Measurements from ENCODE around the gene POU3F2.

Gene POU3F2

DNA sequence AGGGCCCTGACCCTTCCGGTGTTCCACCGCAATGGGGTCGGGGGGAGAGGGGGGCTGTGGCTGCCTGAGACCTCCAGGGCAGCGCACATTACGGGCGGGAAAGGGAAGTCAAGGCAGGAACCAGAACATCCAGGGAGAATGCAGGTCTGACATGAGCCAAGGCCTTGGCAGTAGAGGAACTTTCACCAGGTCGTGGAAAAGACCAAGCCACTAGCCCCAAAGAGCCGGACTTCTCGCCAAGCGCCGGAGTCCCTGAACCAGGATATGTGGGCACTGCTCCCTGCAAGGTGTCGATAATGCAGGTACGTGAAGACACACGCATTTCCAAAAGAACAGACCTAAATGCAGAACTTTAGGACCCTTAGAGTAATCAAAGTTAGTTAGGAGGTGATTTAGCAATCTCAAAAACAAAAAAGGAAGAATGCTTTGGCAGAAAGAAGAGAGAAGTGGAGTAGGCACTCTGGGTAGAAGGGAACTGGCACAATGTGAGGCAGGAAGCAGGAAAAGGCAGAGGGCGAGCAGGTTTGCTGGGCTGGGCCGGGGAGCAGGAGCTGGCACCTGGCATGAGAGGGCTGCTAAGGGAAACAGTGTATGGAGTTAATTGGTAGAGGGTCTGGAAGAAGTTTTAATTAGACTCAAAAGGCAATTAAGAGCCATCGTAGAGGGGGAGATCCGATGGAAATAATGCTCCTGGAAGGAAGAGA, 14.3 kb downstream of the POU3F2 start:
- Histone ChIP-seq H3K9ac (ENCODE audit: low read length) (no peak overlapping the region), H3K27ac (ENCODE audit: low read length) (no peak overlapping the region), H3K4me2 (ENCODE audit: low read depth, low read length) (no peak overlapping the region), H3K9me2 (replicated peaks; ENCODE audit: insufficient read depth, low read length) (no peaks in the 10 kb centered on the region), H3K4me1 (ENCODE audit: low read length) (no peaks in the 10 kb centered on the region), H3F3A (ENCODE audit: insufficient read depth, low read length) (no peaks in the 10 kb centered on the region), H3K79me2 (ENCODE audit: low read length) (no peaks in the 10 kb centered on the region), H3K36me3 (replicated peaks; ENCODE audit: insufficient read depth, low read length) (no peaks in the 10 kb centered on the region), H2AFZ (ENCODE audit: low read length) (no peak overlapping the region), H4K20me1 (ENCODE audit: insufficient read depth, low read length) (no peaks in the 10 kb centered on the region), H3K27me3 (replicated peaks; ENCODE audit: insufficient read depth, low read length) (no peaks in the 10 kb centered on the region), H3K9me3 (replicated peaks; ENCODE audit: insufficient read depth, low read length) (no peaks in the 10 kb centered on the region), H3K4me3 (ENCODE audit: low read length) (no peak overlapping the region)
- TF ChIP-seq EZH2phosphoT487 (IDR thresholded peaks at IDR 0.05; ENCODE audit: low read length) (no peak), EZH2 (optimal IDR thresholded peaks at IDR 0.05; ENCODE audit: low read depth, low read length) (no peak)
- TF ChIP-seq, protein P1, sequence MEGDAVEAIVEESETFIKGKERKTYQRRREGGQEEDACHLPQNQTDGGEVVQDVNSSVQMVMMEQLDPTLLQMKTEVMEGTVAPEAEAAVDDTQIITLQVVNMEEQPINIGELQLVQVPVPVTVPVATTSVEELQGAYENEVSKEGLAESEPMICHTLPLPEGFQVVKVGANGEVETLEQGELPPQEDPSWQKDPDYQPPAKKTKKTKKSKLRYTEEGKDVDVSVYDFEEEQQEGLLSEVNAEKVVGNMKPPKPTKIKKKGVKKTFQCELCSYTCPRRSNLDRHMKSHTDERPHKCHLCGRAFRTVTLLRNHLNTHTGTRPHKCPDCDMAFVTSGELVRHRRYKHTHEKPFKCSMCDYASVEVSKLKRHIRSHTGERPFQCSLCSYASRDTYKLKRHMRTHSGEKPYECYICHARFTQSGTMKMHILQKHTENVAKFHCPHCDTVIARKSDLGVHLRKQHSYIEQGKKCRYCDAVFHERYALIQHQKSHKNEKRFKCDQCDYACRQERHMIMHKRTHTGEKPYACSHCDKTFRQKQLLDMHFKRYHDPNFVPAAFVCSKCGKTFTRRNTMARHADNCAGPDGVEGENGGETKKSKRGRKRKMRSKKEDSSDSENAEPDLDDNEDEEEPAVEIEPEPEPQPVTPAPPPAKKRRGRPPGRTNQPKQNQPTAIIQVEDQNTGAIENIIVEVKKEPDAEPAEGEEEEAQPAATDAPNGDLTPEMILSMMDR (IDR thresholded peaks at IDR 0.05; ENCODE audit: low read length): no peak
- DNase-seq: no peak

DNA sequence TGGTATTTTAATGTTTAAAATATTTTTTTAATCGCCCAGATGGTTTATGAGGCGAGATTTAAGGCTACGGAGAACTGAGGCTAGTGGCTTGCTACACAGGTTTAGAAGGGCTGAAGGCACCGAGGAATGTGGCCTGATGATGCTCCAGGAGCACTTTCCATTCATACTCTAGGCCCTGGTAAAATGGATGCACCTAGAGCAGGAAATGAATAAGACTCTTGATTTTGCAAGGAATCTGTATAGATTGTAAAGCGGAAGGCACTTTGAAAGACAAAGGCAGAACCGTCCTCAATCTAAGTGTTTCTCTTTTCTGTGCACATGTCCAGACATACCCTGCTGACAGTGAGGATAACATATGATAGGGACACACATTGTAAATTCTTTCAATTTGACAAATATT, 30.1 kb downstream of the POU3F2 start:
- DNase-seq: no peak
- H3K9me3 ChIP-seq (replicated peaks; ENCODE audit: insufficient read depth, low read length): no peaks in the 10 kb centered on the region
- no peaks in the 10 kb centered on the region for H3K27me3 ChIP-seq (replicated peaks; ENCODE audit: insufficient read depth, low read length)
- H2AFZ ChIP-seq (ENCODE audit: low read length): no peak overlapping the region
- H3K36me3 ChIP-seq (replicated peaks; ENCODE audit: insufficient read depth, low read length): no peaks in the 10 kb centered on the region
- H3K9me2 ChIP-seq (replicated peaks; ENCODE audit: insufficient read depth, low read length): no peaks in the 10 kb centered on the region
- H3K9ac ChIP-seq (ENCODE audit: low read length): no peak overlapping the region
- H3F3A ChIP-seq (ENCODE audit: insufficient read depth, low read length): no peaks in the 10 kb centered on the region
- no peak overlapping the region for H3K27ac ChIP-seq (ENCODE audit: low read length)
- no peaks in the 10 kb centered on the region for H4K20me1 ChIP-seq (ENCODE audit: insufficient read depth, low read length)
- no peak overlapping the region for H3K4me3 ChIP-seq (ENCODE audit: low read length)
- no peaks in the 10 kb centered on the region for H3K79me2 ChIP-seq (ENCODE audit: low read length)
- TF ChIP-seq, protein P1 (IDR thresholded peaks at IDR 0.05; ENCODE audit: low read length): no peak
- TF ChIP-seq EZH2phosphoT487 (IDR thresholded peaks at IDR 0.05; ENCODE audit: low read length): no peak
- TF ChIP-seq EZH2 (optimal IDR thresholded peaks at IDR 0.05; ENCODE audit: low read depth, low read length): no peak
- no peaks in the 10 kb centered on the region for H3K4me1 ChIP-seq (ENCODE audit: low read length)
- no peak overlapping the region for H3K4me2 ChIP-seq (ENCODE audit: low read depth, low read length)

DNA sequence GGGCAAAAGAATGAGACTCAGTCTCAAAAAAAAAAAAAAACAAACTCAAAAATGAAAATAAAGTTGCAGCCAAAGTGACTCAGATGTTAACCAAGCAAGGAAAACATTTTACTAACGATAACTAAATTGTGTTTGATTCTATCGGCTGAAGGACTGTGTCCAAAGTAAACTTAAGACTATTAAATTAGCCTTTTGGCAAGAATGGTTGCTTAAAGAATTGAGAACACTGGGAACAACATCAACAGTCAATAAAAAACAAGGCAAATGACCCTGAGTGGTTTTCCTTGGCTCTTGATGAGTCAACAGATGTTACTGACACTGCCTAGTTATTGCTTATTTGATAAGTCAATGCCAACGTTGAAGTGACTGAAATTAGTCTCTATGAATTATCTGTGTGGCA, 36.7 kb downstream of the POU3F2 start:
- no peak overlapping the region for H2AFZ ChIP-seq (ENCODE audit: low read length)
- H3K79me2 ChIP-seq (ENCODE audit: low read length): no peaks in the 10 kb centered on the region
- H3K27ac ChIP-seq (ENCODE audit: low read length): no peak overlapping the region
- no peaks in the 10 kb centered on the region for H3F3A ChIP-seq (ENCODE audit: insufficient read depth, low read length)
- no peaks in the 10 kb centered on the region for H3K9me2 ChIP-seq (replicated peaks; ENCODE audit: insufficient read depth, low read length)
- no peak overlapping the region for H3K4me2 ChIP-seq (ENCODE audit: low read depth, low read length)
- H3K36me3 ChIP-seq (replicated peaks; ENCODE audit: insufficient read depth, low read length): no peaks in the 10 kb centered on the region
- no peaks in the 10 kb centered on the region for H4K20me1 ChIP-seq (ENCODE audit: insufficient read depth, low read length)
- H3K9me3 ChIP-seq (replicated peaks; ENCODE audit: insufficient read depth, low read length): no peaks in the 10 kb centered on the region
- no peak overlapping the region for H3K9ac ChIP-seq (ENCODE audit: low read length)
- H3K27me3 ChIP-seq (replicated peaks; ENCODE audit: insufficient read depth, low read length): no peaks in the 10 kb centered on the region
- TF ChIP-seq EZH2 (optimal IDR thresholded peaks at IDR 0.05; ENCODE audit: low read depth, low read length): no peak
- TF ChIP-seq EZH2phosphoT487 (IDR thresholded peaks at IDR 0.05; ENCODE audit: low read length): no peak
- TF ChIP-seq, protein P1 (IDR thresholded peaks at IDR 0.05; ENCODE audit: low read length): no peak
- no peaks in the 10 kb centered on the region for H3K4me1 ChIP-seq (ENCODE audit: low read length)
- no peak overlapping the region for H3K4me3 ChIP-seq (ENCODE audit: low read length)
- DNase-seq: no peak

Data from MM.1S (cell line).